Panc1 (cell line): Measurements from ENCODE around the gene NFYC. TPM values are rescaled to one million over a fixed set of nuclear protein-coding genes. Genes with fewer than 3 reads are reported as not detected.
"Not testable (repeated sequence)": the region's sequence is repeated elsewhere in the genome, so short reads cannot be mapped to it uniquely, and the experiment has no call there.

Source experiments
- ATAC-seq: fragments of 200-7000 bp; cut with Tn5 transposase; 2 replicates; pipeline ENCODE4 v1.9.1; 2020; ENCODE audit warnings: mild to moderate bottlenecking, moderate library complexity
- BruUV-seq: library from RNA; stranded (reverse); fragments of 400-500 nt; replicated peaks from 2 replicates; lab custom pipeline; 2021; lab: Mats Ljungman, UMichigan
- CTCF ChIA-PET: fragments of 300-600 bp; sonication (Branson Sonifier 250); formaldehyde crosslinking; loops from one replicate; lab custom pipeline; 2022; ENCODE audit warnings: antibody characterized with exemption; lab: Charles Lee
- POLR2A ChIA-PET: fragments of 300-600 bp; sonication (Branson Sonifier 250); formaldehyde crosslinking; loops from one replicate; lab custom pipeline; 2022; ENCODE audit warnings: antibody characterized with exemption; lab: Charles Lee
- DNase-seq: peaks from one replicate; pipeline ENCODE4 v3.0.0-alpha.2; 2010; ENCODE audit warnings: low read depth, low spot score
- H3K27ac ChIP-seq: 2 replicates; pipeline ENCODE4 v1.5.1; 2011; ENCODE audit warnings: mild to moderate bottlenecking, low read length, inconsistent platforms
- H3K27me3 ChIP-seq: fragments of 200-500 bp; sonication (Bioruptor generic); 2 replicates; pipeline ENCODE4 v1.6.0; 2014; ENCODE audit warnings: low read length, inconsistent platforms; ENCODE audit not compliant: control insufficient read depth, insufficient read depth
- H3K36me3 ChIP-seq: fragments of 200-500 bp; sonication (Bioruptor generic); 2 replicates; pipeline ENCODE4 v1.5.1; 2014; ENCODE audit warnings: inconsistent platforms, mild to moderate bottlenecking, low read length, moderate library complexity; ENCODE audit not compliant: control insufficient read depth, insufficient read depth
- H3K4me1 ChIP-seq: 2 replicates; pipeline ENCODE4 v1.5.1; 2011; ENCODE audit warnings: inconsistent platforms, mild to moderate bottlenecking, low read length, moderate library complexity; ENCODE audit not compliant: control insufficient read depth, insufficient read depth
- H3K4me3 ChIP-seq, 2 experiments: 2 replicates each; pipeline ENCODE4 v1.5.1; 2011 to 2012; ENCODE audit warnings: low read depth in 2 of 2, low read length in 2 of 2, mild to moderate bottlenecking in 2 of 2, inconsistent platforms in 1 of 2, moderate library complexity in 1 of 2
- H3K9me3 ChIP-seq: fragments of 200-500 bp; sonication (Bioruptor generic); 2 replicates; pipeline ENCODE4 v1.5.1; 2014; ENCODE audit warnings: low read depth, mild to moderate bottlenecking, inconsistent platforms, low read length, moderate library complexity; ENCODE audit not compliant: control insufficient read depth, insufficient read depth
- CTCF ChIP-seq: fragments of 450-650 bp; IDR thresholded peaks from 2 replicates; pipeline ENCODE4 v1.5.1; 2017; ENCODE audit warnings: mild to moderate bottlenecking
- POLR2AphosphoS5 ChIP-seq: IDR thresholded peaks from 2 replicates; pipeline ENCODE4 v1.6.1; 2012; ENCODE audit warnings: mild to moderate bottlenecking, low read depth, low read length, moderate library complexity
- SIN3A ChIP-seq: IDR thresholded peaks from 2 replicates; pipeline ENCODE4 v1.6.1; 2012; ENCODE audit warnings: low read depth, mild to moderate bottlenecking, low read length, moderate library complexity, borderline replicate concordance; ENCODE audit not compliant: insufficient read depth
- TCF7L2 ChIP-seq: IDR thresholded peaks from 2 replicates; pipeline ENCODE4 v1.6.1; 2011; ENCODE audit warnings: mild to moderate bottlenecking, low read depth, low read length, inconsistent platforms
- in situ Hi-C: cut with HindIII; loops from 2 replicates; pipeline ENCODE4 v1.10.0; 2016; ENCODE audit warnings: low sequenced_read_pairs, low pct_unique_long_range_greater_than_20kb
- intact Hi-C: fragments of 100-400 bp; cut with micrococcal nuclease; formaldehyde crosslinking; loops from one replicate; pipeline ENCODE4 v1.10.0; 2022; ENCODE audit not compliant: unreplicated experiment
- total RNA-seq: library from RNA; stranded (reverse); gene quantifications from one replicate; pipeline ENCODE4 v1.2.1, GENCODE V29; 2021; ENCODE audit not compliant: unreplicated experiment
- TF ChIP-seq, protein P1 (sequence below), 2 experiments: IDR thresholded peaks; 2 replicates each; pipeline ENCODE4 v1.6.1; 2011 to 2012; ENCODE audit warnings: low read depth in 2 of 2, control low read depth in 1 of 2, low read length in 1 of 2, mild to moderate bottlenecking in 1 of 2, moderate library complexity in 1 of 2; ENCODE audit not compliant: insufficient read depth in 1 of 2

The NFYC gene
- total RNA-seq, 1 experiment from 2014 or later: 81.9 TPM

DNA sequence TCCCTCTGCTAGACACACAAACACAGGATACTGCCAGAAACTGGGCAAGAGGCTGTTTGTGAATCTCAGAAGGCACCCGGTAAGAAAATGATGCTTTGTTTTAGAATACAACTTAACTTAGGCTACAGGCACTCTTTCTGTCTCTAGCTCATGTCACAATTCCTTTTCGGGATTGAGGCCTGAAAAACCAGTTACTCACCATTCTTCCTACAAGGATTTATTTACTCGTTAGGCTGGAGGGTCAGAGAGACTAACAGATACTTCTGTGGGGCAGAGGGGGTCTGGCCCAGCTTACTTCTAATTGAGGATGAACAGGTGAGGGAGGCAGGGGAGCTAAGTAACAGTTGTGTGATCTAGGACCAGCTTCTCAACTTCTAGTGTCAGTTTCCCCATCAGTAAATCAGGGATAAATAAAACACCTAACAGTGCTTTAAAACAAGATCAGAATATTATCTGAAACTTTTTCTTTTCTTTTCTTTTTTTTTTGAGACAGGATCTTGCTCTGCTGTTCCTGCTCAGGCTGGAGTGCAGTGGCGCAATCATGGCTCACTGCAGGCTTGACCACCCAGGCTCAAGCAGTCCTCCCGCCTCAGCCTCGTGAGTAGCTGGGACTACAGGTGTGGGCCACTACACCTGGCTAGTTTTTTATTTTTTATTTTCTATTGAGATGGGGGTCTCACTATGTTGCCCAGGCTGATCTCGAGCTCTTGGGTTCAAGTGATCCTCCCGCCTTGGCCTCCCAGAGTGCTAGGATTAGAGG lies 31.9 kb downstream of the NFYC start:
- intact Hi-C loops (no loop called here), in situ Hi-C loops (no loop called here)
- ATAC-seq (no peak), DNase-seq (no peak)
- no TSS peak for BruUV-seq
- H3K36me3 ChIP-seq: no peaks in the 10 kb centered on the region
- H3K27me3 ChIP-seq: no peaks in the 10 kb centered on the region
- no peak overlapping the region for H3K27ac ChIP-seq
- H3K4me1 ChIP-seq: no peaks in the 10 kb centered on the region
- no peaks in the 10 kb centered on the region for H3K9me3 ChIP-seq
- TF ChIP-seq POLR2AphosphoS5 (no peak), CTCF (no peak), TCF7L2 (no peak), SIN3A (no peak)
- TF ChIP-seq, protein P1, sequence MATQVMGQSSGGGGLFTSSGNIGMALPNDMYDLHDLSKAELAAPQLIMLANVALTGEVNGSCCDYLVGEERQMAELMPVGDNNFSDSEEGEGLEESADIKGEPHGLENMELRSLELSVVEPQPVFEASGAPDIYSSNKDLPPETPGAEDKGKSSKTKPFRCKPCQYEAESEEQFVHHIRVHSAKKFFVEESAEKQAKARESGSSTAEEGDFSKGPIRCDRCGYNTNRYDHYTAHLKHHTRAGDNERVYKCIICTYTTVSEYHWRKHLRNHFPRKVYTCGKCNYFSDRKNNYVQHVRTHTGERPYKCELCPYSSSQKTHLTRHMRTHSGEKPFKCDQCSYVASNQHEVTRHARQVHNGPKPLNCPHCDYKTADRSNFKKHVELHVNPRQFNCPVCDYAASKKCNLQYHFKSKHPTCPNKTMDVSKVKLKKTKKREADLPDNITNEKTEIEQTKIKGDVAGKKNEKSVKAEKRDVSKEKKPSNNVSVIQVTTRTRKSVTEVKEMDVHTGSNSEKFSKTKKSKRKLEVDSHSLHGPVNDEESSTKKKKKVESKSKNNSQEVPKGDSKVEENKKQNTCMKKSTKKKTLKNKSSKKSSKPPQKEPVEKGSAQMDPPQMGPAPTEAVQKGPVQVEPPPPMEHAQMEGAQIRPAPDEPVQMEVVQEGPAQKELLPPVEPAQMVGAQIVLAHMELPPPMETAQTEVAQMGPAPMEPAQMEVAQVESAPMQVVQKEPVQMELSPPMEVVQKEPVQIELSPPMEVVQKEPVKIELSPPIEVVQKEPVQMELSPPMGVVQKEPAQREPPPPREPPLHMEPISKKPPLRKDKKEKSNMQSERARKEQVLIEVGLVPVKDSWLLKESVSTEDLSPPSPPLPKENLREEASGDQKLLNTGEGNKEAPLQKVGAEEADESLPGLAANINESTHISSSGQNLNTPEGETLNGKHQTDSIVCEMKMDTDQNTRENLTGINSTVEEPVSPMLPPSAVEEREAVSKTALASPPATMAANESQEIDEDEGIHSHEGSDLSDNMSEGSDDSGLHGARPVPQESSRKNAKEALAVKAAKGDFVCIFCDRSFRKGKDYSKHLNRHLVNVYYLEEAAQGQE (IDR thresholded peaks at IDR 0.05; ENCODE audit: insufficient read depth in 1 of 2, low read depth in 2 of 2, low read length in 1 of 2): no peak
- POLR2A ChIA-PET: interaction anchor here (0.6 kb wide), 1 partner anchor 106 kb away, joined by 14 read pairs; no protein-coding TSS in a partner anchor
- CTCF ChIA-PET: interaction anchor here (0.6 kb wide), 1 partner anchor 244 kb away, joined by 3 read pairs; no protein-coding TSS in a partner anchor
- no peak overlapping the region for H3K4me3 ChIP-seq

DNA sequence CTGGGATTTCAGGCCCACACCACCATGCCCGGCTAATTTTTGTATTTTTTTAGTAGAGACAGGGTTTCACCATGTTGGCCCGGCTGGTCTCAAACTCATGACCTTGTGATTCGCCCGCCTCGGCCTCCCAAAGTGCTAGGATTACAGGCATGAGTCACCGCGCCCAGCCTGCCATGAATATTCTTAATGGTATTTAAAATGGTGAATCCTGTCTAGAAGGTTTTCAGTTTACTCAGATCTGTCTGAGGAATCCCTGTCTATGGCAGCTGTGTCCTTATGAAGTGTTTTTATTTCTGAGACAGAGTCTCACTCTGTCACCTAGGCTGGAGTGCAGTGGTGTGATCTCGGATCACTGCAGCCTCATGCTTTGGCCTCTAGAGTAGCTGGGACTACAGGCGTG lies 36.2 kb downstream of the NFYC start:
- H3K27me3 ChIP-seq, intact Hi-C loops, in situ Hi-C loops, POLR2A ChIA-PET, H3K4me1 ChIP-seq, H3K27ac ChIP-seq, DNase-seq, CTCF ChIA-PET, H3K4me3 ChIP-seq, H3K36me3 ChIP-seq, ATAC-seq, BruUV-seq, H3K9me3 ChIP-seq: not testable (repeated sequence)

- H3K27me3 ChIP-seq, H3K4me3 ChIP-seq, H3K4me1 ChIP-seq, intact Hi-C loops, POLR2A ChIA-PET, in situ Hi-C loops, CTCF ChIA-PET, H3K36me3 ChIP-seq, BruUV-seq, H3K27ac ChIP-seq, ATAC-seq, DNase-seq, H3K9me3 ChIP-seq: not testable (repeated sequence)
Measured at GRCh38 chr1:40729316-40729862, 37.9 kb downstream of the NFYC start.
